ENCODE data around the gene SCARB1.

SCARB1 gene

DNA sequence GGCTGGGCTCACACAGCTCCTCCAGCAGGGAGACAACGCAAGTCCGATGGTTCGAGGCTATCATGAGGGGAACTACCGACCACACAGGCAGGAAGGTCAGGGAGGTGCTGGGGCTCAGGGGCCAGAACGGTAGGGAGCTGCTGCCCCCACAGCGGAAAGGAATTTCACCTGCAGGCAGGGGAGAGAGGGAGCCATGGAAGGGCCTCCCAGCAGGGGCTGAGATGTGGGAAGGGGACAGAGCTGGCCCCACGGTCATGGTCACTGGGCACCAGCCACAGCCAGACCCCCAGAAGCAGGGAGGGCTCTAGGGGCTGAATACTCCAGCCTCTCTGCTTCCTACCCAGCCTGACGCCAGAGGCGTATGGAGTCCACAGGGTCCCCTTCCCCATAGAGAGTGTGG lies 103.1 kb downstream of the SCARB1 start:
- no peak for DNase-seq

DNA sequence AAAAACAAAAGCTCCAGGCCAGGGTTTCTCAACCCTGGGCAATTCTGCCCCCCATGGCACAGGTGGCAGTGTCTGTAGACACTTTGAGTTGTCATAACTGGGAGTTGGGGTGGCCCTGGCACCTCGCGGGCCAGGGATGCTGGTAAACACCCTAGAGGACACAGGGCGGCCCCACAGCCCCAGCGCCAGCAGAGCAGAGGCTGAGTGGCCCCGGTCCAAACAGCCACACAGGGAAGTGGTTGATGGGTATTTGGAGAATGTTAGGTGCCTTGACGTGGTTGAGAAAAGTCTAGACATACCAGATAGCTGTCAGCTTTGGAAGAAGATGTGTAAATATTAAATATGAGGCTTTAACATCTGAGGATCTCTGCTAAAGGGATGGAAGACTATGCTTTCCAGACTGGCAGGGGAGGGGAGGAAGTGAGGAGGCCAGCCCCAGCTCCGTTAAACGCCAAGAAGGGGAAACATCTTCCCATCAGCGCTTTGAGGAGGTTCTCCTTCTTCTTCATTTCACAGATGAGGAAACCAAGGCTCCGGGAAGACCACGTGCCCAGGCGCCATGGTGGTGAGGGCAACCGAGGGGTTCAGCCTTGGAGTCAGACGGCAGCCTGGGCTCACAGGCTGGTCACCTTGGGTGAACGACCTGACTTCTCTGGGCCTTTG lies 103.7 kb downstream of the SCARB1 start:
- peak; percentile 60 for DNase-seq

DNA sequence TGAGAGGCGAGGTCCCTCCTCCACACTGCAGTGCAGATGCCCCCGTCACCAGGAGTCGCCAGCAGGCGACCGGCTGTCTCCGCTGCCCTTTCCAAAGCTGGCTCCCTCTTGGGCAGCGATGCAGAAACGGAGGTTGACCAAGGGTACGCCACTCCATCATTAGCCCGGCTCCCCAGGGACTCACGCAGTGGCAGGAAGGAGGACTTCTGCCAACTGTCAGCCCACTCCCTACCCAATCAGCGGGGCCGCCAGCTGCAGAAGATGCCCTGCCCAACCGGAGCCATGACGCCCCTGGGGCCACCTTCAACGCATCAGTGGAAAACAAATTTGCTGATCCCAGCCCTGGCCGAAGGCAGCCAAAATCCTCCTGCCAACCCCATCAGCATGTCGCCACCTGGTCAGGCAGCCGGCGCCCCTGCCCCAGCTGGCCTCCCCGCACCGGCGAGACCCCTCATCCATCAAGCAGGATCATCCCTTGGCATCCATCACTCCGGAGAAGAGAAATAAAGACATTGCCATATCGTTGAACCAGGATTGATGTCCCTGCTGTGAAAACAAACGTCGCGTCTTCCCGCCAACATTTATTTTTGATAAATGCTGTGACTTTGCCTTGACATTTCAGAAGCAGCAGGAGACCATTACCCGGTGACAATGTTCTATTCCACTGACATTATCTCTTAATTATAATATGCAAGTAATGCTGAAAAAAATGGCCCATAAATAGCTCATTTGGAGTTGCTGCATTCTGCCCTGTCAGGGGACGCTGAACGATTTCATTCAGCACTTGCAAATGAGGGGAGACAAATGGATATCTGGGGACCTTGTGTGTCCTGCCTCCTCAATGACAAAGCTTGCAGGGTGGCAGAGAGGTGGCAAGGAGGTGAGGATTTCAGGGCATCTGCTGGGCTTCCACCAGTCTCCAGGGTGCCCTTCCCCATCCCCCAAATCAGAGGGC lies 105.1 kb downstream of the SCARB1 start:
- no peak for DNase-seq

DNA sequence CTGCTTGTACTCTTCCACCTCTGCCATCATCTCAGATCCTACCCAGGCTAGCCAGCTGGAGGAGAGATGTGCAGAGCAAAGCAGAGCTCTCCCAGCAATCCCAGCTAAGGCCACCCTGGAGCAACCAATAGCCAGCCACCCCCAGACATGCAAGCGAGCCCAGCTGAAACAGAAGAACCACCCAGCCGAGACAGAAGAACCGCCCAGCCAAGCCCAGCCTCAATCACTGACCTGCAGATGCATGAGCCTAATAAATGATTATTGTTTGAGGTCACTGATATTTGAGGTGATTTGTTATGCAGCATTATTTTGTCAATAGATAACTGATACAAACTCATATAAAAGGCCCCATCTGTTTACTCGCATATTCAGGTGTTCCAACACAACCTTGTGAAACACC lies 106.3 kb downstream of the SCARB1 start:
- no peak for DNase-seq

DNA sequence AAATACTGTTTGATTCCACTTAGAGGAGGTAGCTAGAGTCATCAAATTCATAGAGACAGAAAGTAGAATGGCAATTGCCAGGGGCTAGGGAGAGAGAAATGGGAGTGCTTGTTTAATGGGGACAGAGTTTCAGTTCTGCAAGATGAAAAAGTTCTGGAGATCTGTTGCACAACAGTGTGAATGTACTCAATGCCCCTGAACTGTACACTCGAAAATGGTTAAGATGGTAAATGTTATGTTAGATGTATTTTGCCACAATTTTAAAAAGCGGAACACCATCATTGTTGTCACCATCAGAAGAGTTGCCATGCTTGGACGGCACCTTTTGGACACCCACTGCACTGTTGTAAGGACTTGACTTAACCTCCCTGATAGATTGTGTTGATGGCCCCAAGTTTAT lies 106.9 kb downstream of the SCARB1 start:
- DNase-seq = no peak

DNA sequence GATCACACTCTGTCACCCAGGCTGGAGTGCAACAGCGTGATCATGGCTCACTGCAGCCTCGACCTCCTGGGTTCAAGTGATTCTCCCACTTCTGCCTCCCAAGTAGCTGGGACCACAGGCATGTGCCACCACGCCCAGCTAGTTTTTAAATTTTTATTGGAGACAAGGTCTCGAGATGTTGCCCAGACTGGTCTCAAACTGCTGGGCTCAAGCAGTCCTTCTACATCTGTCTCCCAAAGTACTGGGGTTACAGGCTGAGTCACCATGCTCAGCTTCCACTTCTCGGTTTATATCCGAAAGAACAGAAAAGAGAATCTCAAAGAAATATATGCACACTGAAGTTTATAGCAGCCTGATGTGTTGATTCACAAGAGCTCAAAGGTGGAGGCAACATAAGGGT lies 107.5 kb downstream of the SCARB1 start:
- DNase-seq = no peak

DNA sequence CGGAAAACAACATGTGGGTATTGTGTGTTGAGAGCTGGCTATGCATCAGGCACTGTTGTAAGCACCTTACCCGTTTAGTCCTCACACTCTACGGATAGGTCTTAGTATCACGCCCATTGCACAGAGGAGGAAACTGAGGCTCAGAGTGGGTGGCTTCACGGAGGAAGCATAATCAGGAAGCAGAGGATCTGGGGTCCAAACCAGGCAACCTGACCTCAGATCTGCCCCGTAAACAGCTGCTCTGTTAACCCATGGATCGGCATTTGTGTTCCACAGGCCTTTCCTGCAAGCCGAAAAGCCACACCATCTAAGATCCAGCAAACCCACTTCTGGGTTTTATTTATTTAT lies 107.9 kb downstream of the SCARB1 start:
- no peak for DNase-seq

DNA sequence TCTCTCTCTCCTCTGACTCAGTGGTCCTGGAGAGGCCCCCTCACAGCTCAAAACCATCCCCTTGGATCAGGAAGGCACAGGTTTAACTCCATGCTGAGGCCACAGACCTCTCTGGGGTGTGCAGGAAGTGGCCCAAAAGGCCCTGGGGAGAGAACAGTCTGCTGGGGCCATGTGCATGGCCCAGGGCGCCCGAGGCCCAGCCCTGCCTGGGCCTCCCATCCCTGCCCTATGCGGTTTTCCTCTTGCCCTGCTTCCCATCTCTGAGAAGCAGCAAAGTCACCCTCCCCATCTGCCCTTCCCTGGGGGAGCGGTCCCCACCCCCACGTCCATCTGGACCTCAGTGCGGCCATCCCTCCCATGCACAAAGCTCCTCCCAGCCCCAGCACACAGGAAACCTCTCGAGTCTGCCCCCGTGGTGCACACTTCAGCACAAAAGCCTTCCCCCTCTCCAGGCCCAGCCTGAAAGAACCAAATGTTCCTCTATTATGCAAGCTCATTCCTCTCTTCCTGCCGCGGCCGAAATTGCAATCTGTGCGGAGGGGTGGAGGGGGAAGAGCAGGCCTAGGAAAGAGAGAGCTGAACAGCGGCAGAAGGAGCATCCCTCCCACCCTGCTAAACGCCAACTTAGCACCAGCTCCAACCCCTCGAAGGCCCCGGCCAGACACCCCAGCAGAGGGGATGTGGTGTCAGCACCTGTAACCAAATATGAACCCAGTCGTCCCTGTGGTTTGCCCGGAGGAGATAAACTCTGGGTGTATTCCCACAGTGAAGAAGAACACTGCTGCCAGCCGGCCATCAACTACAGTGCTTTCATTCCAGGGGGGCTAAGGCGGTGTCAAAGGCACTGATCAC lies 108.5 kb downstream of the SCARB1 start:
- peak; percentile 77 for DNase-seq

DNA sequence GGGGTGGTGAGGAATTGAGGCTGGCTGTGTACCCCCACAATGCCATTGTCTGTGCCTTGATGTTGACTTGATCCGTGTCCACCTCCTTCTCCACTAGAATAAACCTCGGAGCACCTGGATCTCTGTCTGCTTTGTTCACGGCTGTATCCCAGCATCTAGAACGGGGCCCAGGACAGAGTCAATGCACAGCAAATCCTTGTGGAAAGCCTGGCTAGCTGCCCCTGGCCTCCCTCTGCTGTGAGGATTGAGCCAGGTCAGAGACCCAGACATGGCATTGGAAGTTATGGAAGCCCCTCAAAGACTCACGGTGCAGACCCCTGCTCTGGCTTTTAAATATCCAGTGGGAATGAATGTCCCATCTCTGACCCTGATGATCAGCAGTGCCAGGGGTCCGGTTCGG lies 109.2 kb downstream of the SCARB1 start:
- no peak for DNase-seq

DNA sequence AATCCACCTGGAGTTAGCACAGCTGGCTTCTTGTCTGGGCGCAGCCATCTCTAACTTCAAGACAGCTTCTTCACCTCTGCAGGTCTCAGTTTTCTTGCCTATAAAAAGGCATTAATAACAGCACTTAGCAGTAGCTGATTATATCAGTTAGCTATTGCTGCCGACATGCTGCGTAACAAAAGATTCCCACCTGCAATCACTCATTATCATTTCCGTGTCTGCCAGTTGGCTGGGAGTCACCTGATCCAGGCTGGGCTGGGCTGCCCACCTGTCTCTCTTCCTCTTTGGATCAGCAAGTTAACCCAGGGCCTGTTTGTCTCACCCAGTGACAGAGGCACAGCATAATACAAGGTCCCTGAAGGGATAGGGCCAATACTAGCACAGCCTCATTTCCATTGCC lies 109.7 kb downstream of the SCARB1 start:
- DNase-seq = no peak

DNA sequence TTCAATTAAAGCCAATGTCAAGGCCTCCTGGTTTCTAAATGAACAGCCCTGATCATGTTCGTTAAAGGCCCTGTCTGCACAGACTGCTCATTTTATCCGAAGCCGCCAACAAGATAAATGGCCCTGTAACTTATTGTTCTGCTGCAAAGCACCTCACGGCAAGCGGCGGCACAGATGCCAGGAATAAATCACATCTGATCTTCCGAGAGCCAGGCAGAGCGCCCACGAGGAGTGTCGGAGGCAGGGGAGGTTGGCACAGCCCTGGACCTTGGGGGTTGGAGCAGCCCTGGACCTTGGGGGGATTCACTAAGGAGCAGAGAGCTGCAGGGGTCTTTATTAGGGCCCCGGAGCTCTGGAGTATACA lies 110.5 kb downstream of the SCARB1 start:
- no peak for DNase-seq

DNA sequence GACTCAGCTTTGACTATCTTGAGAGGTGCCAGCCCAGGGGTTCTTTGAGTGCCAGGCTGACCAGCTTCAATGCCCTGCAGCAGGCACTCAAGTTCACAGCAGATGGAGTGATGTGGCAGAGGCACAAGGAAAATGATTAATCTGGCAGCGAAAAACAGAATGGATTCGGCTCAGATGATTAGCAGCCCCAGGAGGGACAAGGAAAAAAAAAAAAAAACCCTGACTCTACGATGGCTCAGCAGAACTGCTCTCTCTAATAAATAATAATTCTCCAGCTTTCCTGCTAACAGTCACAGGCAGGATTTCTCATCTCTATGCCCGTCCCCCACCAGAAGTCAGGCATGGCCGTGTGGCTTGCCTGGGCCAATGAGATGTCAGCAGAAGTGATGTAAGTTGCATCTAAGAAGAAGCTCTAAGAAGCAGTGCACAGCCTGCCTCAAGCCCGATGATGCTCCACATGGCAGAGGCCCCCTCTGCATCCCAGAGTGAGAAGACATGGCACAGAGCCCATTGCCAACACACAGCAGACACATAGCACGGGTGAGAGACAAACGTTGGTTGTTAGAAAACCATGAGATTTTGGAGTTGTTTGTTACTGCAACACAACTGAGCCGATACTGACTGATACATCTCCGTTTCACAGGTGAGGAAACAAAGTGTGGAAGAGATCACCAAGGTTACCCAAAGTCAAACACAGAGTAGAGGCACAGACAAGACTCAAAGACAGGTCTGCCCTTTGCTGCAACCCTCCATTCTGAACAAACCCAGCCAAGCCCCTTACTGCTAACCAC lies 111.0 kb downstream of the SCARB1 start:
- DNase-seq = peak; percentile 56

DNA sequence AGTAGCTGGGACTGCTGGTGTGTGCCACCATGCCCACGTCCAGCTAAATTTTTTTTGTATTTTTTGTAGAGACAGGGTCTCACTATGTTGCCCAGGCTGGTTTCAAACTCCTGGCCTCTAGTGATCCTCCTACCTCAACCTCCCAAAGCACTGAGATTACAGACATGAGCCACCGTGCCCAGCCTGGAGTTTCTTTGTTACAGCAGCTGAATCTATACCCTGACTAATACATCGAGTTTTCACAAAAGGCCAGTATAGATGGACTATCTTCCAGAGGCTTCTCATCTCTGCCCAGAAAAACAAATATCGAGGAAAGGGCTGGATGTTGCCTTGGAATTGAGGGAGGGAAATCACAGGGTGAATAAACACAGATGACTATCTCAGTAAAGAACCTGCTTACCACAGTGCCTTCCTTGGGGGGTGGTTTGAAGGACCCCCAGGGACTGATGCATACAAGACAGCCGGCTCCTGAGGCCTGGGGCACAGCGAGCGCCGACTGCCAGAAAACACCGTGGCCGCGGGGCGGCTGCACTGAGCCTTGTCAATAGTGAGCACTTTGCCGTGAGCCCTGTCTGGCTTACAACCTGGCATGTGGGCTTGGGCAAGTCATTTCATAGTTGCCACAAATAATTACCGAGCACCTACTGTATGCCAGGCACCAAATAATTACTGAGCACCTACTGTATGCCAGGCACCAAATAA lies 111.9 kb downstream of the SCARB1 start:
- DNase-seq = no peak

DNA sequence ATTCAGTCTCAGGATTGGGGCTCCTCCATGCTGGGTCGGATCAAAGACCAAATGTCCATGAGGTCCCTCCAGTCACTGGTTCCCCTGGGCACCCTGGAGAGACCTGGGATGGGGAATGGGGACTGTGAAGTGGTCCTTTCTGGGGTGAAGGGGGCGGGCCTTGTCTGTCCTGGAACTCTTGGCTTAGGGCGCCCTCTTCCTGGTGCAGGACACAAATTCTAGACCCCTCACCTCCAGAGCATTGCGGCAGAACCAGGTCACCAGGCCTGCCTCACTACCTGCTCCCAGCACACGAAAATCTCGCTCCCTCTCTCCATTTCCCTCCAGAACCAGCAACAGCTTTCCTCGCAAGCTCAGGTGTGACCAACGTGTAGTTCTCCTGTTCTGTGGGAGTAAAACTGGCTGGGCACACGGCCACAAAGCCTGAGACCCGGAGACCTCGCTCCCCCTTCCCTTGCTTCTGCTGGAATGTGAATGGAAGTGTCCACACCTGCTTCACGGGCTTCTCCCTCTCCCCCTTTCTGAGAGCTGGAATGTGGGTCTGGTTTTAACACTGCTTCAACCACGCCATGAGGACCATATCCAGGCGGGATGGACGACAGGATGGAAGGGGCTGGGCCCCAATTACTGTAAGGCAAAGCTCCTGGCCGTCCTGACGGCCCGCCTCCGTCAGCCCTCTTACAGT lies 112.7 kb downstream of the SCARB1 start:
- no peak for DNase-seq

DNA sequence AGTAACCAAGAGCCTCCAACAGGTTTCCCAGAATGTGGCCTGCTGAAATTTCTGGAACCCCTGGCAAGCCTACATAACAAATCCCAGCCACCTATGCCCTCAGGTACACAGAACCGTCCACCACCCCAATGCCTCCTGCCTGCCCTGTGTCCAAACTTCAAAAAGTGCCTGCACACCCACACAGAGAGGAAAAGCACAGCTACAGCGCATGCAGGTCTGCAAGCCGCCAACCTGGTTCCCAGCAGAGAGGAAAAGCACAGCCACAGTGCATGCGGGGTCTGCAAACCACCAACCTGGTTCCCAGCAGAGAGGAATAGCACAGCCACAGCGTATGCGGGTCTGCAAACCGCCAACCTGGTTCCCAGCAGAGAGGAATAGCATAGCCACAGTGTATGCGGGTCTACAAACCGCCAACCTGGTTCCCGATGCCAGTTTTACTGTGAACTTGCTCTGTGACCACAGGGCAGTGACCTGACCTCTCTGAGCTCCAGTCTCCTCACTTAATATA lies 113.5 kb downstream of the SCARB1 start:
- DNase-seq = no peak

DNA sequence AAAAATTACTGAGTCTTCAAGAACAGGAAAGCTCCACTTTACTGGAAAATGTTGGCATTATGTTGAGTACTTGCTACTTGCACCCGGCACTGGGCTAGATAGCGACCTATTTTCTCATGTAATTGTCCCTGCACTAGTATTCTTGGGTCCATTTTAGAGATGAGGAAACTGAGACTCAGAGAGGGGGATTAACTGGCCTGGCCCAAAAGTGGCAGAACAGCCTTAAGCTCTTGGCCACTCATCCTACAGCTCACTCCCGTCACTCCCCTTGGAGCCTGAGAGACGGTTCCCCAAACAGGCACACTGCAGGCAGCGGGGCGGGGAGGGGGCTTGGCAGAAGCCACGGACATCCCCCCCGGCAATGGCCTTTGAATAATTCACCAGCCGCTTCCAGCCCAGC lies 113.9 kb downstream of the SCARB1 start:
- DNase-seq = no peak

DNA sequence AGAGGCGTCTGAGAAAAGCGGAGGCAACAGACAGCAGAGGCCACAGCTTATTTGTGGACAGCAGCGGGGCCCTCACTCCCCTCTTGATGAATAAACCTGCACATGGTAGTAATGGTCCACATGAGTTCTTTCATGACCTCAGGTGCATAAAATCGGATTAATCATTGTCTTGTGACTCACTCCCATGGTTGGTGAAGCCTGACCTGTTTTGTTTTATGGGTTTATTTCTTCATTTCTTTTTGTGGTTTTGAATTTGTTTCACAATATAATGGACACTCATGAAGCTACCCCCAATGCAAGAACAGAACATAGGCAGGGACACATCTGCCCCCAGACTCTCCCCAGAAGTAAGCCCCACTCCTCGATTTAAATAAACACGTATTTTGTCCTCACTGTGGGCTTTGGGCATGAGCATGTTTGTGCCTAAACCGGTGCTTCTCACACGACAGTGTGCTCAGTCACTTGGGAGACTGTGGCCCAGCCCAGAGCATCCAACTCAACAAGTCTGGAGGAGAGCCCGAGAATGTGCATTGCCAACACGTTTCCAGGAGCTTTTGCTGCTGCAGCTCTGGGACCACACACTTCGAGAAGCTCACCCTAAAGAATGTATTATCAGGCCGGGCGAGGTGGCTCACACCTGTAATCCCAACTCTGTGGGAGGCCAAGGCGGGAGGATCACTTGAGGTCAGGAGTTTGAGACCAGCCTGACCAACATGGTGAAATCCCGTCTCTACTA lies 116.1 kb downstream of the SCARB1 start:
- peak; percentile 53 for DNase-seq

DNA sequence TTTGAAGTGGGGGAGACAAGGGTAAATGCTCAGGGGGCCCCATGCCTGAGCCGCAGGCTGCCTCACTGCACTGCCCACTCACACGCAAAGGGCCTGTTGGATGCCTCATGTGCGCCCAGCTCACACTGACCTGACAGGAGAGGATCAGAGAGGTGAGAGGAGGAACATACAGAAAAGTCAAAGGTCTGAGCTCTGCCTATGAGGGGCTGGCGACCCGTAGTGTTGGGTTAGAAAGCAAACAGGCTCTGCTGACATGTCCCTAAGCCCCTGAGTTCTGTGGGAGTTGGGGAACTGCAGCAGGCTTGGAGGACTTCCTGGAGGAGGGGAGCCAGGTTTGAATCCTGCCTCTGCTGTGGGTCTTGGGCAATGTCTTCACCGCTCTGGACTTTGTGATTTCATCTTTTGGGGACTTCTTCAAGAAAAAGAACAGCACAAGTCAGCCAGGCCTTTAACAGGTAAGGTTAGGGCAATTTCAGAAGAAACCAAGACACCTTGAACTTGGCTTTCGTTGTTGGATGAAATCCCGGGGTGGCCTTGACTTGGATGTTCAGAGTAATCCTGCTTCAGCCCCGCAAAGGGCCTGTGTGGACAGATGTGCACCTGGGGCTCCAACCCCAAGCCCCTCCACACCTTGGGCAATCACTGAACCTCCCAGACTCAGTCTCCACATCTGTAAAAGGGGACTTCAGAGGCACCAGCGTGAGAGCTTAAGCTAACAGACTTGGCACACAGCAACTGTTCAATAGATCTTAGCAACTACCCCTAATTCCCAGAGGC lies 116.8 kb downstream of the SCARB1 start:
- DNase-seq = no peak

DNA sequence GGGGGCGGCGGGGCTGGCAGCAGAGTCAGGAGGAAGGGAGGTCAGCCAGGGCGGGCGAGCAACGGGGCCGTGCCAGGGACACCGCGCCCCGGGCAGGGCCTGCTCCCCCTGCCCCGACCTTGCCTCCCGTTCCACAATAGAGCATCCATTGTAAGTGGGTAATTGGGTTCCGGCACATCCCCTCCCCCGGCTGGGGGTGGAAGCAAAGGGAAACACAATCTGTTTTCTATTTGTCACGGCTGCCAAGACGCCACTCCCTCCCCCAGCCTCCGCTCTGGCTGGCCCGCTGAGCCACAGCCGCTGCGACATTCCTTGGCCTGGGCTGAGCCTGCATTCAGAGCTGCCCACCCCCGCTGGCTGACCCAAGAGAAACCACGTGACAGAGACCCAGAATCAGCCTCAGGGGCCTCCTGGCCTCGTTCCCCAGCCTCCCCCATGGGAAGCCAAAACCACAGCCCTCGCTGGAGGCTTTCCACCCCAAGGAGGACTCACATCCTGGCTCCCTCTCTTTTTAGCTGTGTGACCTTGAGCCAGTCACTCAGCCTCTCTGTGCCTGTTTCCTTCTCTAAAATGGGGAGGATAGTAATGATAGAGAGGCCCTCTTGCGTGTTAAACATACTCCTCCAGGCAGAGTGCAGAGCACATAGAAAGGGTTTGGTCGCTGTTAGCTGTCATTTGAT lies 117.6 kb downstream of the SCARB1 start:
- DNase-seq = peak; percentile 92
